22Rv1 (cell line): ENCODE results near the gene CMA1.
"Not testable (repeated sequence)": the region's sequence is repeated elsewhere in the genome, so short reads cannot be mapped to it uniquely, and the experiment has no call there.

Source experiments
- ZFX ChIP-seq: fragments of 450-650 bp; IDR thresholded peaks from 2 replicates; pipeline ENCODE4 v1.6.1; 2017; ENCODE audit warnings: antibody characterized with exemption, borderline replicate concordance
- TF ChIP-seq, protein P1 (sequence below): fragments of 450-650 bp; IDR thresholded peaks from 2 replicates; pipeline ENCODE4 v1.5.1; 2017; ENCODE audit warnings: mild to moderate bottlenecking

DNA sequence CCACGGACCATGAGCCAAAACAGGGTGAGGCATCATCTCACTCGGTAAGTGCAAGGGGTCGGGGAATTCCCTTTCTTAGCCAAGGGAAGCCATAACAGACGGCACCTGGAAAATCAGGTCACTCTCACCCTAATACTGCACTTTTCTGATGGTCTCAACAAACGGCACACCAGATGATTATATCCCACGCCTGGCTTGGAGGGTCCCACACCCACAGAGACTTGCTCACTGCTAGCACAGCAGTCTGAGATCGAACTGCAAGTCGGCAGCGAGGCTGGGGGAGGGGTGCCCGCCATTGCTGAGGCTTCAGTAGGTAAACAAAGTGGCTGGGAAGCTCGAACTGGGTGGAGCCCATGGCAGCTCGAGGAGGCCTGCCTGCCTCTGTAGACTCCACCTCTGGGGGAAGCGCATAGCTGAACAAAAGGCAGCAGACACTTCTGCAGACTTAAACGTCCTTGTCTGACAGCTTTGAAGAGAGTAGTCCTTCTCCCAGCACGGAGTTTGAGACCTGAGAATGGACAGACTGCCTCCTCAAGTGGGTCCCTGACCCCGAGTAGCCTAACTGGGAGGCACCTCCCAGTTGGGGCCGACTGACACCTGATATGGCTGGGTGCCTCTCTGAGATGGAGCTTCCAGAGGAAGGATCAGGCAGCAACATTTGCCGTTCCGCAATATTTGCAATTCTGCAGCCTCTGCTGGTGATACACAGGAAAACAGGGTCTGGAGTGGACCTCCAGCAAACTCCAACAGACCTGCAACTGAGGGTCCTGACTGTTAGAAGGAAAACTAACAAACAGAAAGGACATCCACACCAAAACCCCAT is 16.3 kb downstream of the CMA1 start:
- TF ChIP-seq, protein P1, sequence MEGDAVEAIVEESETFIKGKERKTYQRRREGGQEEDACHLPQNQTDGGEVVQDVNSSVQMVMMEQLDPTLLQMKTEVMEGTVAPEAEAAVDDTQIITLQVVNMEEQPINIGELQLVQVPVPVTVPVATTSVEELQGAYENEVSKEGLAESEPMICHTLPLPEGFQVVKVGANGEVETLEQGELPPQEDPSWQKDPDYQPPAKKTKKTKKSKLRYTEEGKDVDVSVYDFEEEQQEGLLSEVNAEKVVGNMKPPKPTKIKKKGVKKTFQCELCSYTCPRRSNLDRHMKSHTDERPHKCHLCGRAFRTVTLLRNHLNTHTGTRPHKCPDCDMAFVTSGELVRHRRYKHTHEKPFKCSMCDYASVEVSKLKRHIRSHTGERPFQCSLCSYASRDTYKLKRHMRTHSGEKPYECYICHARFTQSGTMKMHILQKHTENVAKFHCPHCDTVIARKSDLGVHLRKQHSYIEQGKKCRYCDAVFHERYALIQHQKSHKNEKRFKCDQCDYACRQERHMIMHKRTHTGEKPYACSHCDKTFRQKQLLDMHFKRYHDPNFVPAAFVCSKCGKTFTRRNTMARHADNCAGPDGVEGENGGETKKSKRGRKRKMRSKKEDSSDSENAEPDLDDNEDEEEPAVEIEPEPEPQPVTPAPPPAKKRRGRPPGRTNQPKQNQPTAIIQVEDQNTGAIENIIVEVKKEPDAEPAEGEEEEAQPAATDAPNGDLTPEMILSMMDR: not testable (repeated sequence)
- TF ChIP-seq ZFX: not testable (repeated sequence)
